ENCODE measurements around the gene FCN2.
A peak's percentile ranks its signal among the peaks of the same experiment; 100 is the strongest.

FCN2 gene

DNA sequence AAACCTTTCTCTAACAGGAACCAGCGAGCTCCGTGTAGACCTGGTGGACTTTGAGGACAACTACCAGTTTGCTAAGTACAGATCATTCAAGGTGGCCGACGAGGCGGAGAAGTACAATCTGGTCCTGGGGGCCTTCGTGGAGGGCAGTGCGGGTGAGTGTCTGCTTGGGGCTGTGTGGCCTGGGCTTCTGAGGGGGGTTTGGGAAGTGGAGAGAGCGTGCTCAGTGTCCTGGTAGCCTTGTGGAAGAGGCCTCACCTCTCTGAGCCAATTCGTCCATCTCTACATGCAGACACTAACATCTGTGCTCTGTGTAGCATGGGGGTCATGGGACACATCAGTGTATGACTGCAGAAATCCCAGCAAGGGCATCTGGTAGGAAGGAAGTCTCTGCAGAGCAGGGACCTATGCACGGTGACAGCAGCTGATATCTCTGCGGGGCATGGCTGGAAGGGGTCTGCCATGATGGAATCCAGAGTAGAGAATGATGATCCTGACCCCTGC lies 5.9 kb downstream of the FCN2 start:
- FAIRE-seq (no peak), DNase-seq (ENCODE audit: insufficient read length, low spot score) (no peak)

DNA sequence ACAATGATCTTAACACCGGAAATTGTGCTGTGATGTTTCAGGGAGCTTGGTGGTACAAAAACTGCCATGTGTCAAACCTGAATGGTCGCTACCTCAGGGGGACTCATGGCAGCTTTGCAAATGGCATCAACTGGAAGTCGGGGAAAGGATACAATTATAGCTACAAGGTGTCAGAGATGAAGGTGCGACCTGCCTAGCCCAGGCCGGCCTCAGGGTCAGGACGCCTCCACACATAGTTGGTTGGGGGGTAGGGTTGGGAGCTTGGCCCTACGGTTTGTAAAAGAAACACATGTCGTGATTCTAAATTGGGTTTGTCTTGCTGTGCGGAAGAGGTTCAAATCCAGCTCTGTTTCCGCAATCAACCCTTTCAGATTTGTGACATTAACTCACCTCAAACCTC lies 6.6 kb downstream of the FCN2 start:
- no peak for DNase-seq (ENCODE audit: insufficient read length, low spot score)
- FAIRE-seq = no peak

DNA sequence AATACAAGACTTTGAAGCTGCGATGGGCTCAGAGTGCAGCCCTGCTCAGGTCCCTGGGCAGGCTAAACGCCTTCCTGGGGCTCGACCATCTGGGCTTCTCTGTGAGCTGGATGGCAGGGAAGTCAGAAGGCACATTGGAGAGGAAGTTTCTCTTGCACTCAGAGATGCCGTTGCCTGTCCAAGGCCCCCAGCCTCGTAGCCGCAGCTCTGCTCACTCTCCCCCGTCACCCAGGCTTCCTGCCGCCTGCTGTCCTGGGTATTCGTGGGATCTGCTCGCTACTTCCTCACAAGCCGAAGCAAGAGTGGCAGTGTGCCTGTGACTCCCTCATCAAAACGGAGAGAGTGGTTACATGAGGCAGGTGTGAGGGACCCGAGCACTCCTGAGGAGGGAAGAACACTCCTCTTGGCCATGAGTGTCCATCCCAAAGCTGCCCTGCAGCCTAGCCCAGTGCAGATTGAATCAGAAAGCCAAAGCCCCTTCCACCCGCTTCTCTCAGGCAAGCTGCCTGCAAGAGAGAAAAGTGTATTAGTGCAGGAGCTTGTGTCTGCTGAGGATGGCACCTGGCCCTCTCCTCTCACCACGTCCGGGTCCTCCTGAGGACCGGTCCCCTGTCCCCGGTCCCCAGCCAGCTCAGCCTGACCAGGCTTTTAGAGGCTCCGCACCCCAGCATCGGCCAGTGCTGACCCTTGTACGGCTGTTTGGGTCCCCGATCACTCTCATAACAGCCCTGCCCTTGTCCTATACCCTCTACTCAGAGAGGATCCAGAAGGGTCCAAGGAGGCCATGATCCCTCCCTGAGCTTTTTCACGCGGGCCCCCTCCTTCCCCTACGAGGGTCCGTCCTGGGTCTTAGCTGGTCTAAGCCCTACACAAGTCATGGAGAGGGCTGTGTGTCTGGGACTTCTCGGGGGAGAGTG lies 7.3 kb downstream of the FCN2 start:
- DNase-seq (ENCODE audit: insufficient read length, low spot score) = no peak

DNA sequence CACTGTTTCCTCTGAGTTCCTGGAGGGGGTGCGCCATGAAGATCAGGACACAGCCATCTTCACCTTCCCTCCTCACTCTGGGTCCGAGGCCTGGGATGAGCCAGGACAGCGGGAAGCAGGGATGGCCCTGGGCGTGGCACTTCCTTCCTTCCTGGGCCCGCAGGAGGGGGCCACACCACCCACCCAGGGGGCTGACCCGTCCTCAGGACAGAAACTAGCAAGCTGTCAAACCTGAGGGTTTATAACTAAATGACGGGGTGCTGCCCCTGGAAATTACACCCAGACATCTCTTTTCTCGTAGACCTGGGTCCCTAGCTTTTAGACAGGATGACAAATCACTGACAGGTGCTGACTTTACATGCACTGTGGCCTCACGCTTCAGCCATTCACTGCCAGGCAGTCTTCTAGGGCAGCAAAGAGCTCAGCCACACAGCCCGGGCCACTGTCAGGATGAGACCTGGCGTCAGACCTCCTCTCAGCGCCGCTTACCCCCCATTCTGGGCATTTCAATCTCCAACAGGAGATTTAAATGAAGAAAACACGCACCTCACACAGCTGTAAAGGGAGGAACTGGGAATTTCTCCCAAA lies 8.1 kb downstream of the FCN2 start:
- FAIRE-seq = no peak

More for the DNA sequence above, 7.3 kb downstream of the FCN2 start:
- no peak for FAIRE-seq

DNA sequence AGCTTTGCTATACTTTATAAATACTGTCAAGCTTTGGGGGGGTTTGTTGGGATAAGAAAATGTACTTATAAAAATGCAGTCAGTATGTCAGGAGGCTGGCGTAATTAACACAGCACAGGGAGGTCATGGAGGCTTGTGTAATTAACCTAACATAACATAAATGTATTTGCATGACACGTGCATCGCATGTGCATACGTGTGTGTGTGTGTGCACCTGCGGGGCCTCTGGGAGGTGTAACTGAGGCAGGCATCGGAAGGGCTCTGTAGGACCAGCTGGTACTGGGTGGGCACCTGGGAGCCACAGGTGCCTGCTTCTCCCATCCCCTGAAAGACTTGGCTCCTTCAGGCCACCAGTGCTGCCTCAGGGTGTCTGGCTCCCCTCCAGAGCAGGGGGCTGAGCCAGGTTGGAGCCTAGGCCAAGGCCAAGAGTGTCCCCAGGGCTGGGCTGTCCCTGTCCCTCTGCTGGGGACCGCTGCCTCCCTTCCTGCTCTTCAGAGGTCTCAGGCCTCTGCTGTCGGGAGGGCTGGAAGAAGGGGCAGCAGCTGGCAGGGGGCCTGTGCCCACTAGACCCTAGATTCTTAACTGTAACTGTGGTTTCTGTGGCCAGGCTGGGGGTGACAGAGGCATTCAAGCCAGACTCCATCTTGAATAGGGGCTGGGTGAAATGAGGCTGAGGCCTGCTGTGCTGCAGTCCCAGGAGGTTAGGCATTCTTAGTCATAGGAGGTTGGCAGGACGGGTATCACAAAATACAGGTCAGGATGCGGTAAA lies 9.0 kb downstream of the FCN2 start:
- no peak for FAIRE-seq

More for the DNA sequence above, 8.1 kb downstream of the FCN2 start:
- DNase-seq (ENCODE audit: insufficient read length, low spot score) = no peak

DNA sequence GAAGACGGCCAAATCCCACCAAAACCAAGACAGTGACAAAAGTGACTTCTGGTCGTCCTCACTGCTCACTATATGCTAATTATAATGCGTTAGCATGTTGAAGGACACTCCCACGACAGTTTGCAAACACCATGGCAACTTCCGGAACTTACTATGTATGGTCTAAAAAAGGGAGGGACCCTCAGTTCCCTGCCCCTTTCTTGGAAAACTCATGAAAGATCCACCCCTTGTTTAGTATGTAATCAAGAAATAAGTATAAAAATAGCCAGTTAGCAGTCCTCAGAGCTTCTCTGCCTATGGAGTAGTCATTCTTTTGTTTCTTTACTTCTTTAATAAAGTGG lies 9.5 kb downstream of the FCN2 start:
- FAIRE-seq = no peak
- no peak for DNase-seq (ENCODE audit: insufficient read length, low spot score)

More for the DNA sequence above, 9.0 kb downstream of the FCN2 start:
- DNase-seq (ENCODE audit: insufficient read length, low spot score) = no peak

DNA sequence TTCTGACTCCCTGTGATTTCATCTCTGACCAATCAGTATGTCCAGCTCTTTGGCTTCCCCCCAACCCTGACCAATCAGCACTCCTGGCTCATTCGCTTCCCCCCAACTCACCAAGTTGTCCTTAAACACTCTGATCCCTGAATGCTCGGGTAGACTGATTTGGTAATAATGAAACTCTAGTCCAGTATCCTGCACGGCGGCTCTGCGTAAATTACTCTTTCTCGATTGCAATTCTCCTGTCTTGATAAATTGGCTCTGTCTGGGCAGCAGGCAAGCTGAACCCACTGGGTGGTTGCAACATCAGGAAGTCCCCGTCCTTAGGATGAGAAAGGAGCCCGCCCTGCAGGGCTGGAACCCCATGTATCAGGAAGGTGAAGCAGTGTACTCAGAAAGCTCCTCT lies 10.4 kb downstream of the FCN2 start:
- FAIRE-seq = no peak
- no peak for DNase-seq (ENCODE audit: insufficient read length, low spot score)

DNA sequence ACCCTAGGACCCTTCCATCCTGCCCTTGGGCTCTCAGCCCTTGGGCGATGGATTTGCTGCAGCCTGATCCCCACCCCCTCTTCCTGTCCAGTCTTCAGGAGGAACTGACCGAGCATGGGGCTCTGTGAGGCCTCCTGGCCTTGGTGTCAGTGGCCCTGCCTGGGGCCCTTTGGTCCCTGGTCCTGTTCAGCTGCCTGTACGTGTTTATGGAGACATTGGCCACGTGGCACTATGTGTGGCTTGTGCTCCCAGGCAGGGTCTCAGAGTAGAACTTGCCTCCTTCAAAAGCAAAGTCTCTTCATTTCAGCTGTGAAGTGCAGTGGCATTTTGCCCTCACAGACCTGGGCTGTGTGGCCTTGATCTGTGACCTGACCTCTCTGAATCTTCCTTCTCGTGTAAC lies 11.1 kb downstream of the FCN2 start:
- FAIRE-seq = no peak

DNA sequence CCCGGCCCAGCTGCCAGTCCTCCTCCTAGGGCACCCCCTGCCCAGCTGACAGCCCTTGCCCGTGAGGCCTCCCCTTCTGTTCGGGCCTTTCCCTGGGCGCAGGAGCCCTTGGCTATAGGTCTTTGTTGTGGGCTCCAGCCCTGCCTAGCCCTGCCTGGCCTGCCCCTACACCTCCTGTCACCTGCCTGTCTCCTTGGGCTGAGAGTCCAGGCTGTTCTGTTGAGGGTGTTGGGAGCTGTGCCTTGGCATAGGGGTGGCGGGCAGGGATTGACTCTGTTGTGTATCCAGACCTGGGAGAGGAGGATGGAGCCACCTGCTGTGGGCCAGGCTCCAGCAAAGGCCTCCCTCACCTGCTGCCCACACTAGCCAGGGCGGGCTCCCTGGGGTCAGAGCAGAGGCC lies 11.6 kb downstream of the FCN2 start:
- DNase-seq (ENCODE audit: insufficient read length, low spot score) (no peak), FAIRE-seq (no peak)

More for the DNA sequence above, 11.1 kb downstream of the FCN2 start:
- no peak for DNase-seq (ENCODE audit: insufficient read length, low spot score)

DNA sequence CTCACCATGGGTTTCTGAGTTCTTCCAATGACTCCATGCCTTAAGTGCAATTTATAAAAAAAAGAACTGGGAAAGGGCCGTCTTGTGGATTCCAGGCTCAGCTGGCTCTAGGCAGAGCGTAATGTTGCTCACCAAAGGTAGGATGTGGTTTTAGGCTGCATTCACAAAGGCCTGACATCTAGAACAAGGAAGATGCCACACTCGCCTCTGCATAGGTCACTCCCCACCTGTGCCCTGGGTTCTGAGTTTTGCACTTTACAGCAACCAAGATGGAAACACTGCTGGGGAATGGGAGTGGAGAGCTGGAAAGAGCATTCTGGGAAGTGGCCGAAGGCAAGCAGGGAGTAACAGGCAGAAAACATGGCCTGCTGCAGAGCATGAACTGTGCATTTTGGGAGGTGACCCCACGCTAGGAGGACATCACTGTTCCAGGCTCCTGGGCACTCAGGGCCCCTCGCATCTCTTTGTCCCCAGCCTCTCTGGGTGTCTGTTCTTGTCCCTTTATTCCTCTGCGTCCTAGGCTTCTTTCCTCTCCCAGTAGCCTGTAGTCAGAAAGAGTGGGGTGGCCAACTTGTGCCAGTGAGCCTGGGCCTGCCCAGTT lies 12.3 kb downstream of the FCN2 start:
- FAIRE-seq (no peak), DNase-seq (ENCODE audit: insufficient read length, low spot score) (no peak)

DNA sequence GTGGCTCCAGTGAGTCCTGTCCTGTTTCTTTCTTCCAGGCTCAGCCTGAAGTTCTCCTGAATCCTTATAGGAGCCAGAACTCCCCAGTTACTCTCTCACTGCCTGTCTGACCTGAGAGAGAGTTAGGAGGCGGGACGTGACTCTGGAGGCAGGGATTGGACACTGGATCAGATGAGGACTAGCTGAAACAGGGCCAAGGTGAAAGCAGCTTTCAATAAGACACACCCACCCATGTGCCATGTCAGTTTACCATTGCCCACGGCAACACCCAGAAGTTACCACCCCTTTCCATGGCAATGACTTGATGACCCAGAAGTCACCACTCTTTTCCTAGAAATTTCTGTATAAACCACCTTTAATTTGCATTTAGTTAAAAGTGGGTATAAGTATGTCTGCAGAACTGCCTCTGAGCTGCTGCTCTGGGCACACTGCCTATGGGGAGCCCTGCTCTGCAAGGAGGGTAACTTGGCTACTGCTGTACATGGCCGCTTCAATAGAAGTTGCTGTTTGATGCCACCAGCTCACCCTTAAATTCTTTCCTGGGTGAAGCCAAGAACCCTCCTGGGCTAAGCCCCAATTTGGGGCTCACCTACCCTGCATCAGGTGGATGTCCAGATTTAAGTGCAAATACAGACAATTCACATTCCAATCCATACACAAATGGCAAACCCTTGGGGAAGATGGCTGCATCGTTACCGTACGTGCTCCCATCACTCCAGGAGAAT lies 13.7 kb downstream of the FCN2 start:
- FAIRE-seq (no peak), DNase-seq (ENCODE audit: insufficient read length, low spot score) (no peak)

DNA sequence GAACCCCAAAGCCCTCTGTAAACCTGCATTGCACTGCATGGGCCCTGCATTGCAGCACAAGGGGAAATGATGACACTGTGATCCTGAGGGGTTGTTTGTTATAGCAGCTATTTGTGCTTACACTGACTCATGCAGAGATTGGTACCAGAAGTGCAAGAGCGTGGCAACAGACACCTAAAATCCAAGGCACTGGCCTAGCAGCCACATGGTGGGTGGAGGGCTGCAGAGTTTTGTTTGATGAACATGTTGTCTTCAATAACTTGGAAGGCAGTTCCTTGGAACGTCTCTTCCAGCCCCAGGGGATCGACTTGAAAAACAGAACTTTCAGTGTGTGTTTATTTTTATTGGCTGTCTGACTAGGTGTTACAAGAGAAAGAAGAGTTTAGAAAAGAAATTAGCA lies 14.5 kb downstream of the FCN2 start:
- no peak for DNase-seq (ENCODE audit: insufficient read length, low spot score)
- no peak for FAIRE-seq

DNA sequence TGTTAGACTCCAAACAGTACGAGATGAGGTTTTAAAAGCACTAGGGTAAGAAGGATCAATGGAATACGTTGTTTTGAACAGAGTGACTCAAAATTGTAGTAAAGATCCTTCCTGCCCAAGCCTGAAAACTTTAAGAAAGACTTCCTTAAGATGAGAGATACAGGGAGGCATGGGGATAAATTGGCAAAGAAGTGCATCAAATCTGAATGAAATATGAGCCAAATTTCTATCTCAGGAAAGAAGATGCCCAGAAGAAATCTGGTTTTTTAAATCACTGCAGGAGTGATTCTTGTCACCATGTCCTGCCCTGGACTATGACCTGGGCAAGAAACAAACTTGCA lies 14.9 kb downstream of the FCN2 start:
- DNase-seq (ENCODE audit: insufficient read length, low spot score) = no peak
- FAIRE-seq = no peak

DNA sequence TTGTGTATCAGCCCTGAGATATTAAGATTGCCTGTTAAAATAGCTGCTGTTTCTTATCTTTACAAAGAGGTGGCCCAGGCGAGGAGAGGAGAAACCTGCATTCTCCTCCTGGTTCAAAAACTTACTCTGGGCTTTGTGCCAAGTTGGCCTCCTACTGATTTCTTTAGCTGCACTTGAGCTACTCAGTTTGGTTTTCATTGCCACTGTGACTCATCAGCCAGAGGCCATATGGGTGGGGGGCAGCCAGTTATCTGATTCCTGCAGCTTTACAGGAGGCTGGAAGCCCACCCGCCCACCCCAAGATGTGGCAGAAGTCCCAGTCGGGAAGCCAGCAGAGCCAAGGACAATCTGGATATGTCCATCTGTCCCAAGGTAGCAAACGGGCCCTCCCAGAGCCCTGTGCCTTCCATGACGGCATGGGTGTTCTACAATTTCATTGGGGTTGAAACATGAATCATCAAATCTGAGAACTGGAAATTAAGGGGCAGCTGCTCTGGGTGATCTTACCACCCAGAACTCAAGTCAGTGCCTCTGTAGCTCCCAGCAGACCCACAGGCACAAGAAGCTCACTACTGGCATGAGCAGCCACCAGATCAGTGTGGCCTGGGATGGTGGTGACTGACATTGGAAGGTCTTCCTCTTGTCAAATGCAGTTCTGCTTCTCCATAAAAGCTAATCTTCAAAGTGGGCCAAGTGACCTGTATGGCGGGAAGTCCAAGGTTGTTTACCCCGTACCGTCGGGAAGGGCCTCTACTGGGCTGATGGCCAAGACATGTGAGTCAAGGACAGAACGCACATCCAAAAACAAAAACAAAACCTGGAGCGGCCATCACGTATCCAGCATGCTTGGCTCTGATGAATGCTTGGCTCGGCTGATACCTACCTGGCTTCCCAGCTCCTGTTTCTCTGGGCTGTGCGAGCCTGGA lies 15.6 kb downstream of the FCN2 start:
- DNase-seq (ENCODE audit: insufficient read length, low spot score) (peak; percentile 74), FAIRE-seq (no peak)

DNA sequence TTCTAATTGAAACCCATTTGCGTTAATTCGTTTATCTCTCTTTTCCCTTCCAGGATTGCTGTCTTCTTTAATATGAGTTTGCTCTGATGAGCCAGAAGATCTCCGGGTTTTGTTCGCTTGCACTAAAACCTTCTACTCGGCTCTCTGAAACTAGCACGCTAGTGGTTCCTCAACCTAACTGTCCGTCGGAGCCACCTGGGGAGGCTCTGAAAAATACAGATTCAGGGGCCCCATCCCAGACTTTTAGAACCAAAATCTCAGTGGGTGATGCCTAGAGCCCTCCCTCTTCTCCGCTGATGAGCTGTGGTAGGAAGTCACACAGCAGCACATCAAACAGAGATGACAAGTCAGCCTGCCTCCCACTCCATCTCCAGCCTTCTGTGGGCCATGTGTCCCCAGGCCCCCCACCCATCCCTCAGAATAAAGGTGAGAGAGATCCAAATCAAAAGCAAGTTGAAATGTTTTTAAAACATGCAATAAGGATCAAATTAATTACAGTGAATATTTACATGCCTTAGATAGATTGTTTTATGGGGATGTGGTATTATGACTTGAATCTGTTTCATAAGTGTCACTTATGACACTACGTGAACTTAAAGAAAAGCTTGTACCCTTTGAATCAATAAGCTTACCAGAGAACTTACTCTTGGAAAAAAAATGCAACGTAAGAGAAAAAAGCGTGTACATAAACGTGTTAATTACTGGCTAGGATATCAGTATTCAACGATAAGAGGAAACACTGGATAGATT lies 16.4 kb downstream of the FCN2 start:
- no peak for FAIRE-seq
- DNase-seq (ENCODE audit: insufficient read length, low spot score) = no peak

DNA sequence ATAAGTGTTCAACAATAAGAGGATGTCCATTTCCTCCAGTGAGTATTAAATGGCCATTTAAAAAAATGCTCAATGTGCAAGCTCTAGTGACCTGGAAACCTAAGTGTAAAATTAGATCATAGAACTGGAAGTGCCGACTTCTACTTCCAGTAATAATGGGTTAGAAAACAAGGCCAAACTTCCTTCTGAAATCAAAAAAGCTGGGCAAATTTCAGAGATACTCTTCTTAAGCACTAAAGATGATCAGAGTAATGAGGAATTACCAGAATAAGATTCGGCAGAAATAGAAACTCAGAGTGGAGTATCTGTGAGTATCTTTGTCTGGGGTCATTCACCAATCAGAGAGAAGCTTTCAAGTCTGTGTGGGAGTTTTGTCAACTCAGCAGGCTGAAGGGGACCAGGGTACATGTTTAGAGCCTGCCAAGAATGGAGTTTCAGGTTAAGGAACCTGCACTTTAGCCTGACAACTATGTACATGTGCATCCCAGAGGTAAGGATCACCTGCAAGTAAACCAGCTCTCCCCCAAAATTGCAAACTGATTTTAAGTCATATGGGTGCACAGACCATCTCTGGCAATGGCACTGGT lies 17.1 kb downstream of the FCN2 start:
- DNase-seq (ENCODE audit: insufficient read length, low spot score) = no peak
- FAIRE-seq = no peak

DNA sequence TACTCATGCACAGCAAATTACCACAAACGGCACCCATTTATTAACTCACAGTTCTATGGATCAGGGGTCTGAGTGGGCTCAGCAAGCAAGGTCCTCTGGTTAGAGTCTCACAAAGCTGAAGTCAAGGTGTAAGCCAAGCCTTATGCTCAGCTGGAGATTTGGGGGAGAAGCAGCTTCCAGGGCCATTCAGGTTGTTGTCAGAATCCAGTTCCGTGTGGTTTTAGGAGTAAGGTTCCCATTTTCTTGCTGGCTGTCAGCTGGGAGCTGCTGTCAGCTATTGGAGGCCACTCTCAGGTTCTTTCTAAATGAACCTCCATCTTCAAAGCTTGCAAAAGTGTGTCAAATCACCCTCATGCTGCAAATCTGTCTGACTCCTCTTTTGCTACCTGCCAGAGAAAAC lies 17.7 kb downstream of the FCN2 start:
- no peak for DNase-seq (ENCODE audit: insufficient read length, low spot score)
- FAIRE-seq = no peak

DNA sequence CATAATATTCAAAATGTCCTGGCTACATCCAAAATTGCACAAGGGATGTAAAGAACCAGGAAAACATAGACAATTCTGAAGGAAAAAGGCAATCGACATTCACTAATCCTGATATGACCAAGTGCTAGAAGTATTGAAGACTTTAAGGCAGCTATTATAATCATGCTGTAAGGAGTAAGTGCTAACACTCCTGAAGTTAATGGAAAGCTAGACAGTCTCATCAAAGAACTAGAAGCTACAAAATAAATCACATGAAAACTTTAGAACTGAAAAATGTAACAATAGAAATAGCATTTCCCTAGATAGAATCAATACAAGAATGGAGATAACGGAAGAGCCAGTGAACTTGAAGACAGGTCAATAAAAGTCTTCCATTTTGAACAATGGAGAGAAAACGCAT lies 18.6 kb downstream of the FCN2 start:
- no peak for FAIRE-seq
- DNase-seq (ENCODE audit: insufficient read length, low spot score) = no peak

Data from HTR-8/SVneo (cell line).